SU-DHL-6 (cell line): Measurements from ENCODE around the gene ZNF740.

Experiments used
- CTCF ChIP-seq: fragments of 200-600 bp; sonication (generic); IDR thresholded peaks from one replicate; pipeline ENCODE4 v1.5.1; 2017; ENCODE audit warnings: antibody characterized with exemption, mild to moderate bottlenecking, low read length, moderate library complexity; ENCODE audit not compliant: insufficient read depth, poor library complexity, severe bottlenecking
- EZH2phosphoT487 ChIP-seq: fragments of 200-600 bp; sonication (generic), shearing (Covaris generic); conservative IDR thresholded peaks from 2 replicates; pipeline ENCODE4 v1.6.1; 2018; ENCODE audit warnings: mild to moderate bottlenecking, antibody characterized with exemption, low read length, moderate library complexity, mixed read lengths

DNA sequence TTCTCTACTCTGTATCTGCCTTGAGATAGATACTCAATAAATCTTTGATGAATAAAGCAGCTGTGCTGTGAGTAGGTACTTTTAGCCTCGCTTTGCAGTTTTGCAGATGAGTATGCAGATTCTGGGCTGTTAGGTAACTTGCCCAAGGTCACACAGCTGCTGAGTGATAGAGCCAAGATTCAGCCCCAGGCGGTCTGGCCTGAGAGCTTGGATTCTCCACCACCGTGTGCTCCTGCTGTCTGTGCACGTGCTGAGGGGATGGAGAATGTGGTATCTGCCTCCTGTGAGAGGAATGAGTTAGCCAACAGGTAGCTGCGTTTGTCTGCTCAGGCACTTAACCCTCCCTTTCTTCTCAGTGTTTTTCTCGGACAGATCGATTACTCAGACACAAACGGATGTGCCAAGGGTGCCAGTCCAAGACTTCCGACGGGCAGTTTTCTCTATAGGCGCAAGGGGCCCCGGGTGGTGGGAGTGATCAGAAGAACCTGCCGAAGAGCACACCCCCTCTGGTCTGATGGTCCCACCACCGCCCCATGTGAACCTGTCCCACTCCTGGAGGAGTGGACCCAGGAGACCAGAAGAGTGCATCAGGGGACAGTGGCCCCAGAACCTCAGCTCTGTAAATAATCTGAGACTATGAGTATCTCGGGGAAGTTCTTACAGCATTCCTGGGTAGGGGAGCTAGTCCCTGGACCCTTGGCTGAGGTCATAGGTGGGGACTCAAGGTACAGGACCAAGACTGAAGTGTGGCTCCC, 6.8 kb downstream of the ZNF740 start:
- TF ChIP-seq CTCF (no peak), EZH2phosphoT487 (no peak)
